ENCODE measurements around the gene UBE2S.

DNA sequence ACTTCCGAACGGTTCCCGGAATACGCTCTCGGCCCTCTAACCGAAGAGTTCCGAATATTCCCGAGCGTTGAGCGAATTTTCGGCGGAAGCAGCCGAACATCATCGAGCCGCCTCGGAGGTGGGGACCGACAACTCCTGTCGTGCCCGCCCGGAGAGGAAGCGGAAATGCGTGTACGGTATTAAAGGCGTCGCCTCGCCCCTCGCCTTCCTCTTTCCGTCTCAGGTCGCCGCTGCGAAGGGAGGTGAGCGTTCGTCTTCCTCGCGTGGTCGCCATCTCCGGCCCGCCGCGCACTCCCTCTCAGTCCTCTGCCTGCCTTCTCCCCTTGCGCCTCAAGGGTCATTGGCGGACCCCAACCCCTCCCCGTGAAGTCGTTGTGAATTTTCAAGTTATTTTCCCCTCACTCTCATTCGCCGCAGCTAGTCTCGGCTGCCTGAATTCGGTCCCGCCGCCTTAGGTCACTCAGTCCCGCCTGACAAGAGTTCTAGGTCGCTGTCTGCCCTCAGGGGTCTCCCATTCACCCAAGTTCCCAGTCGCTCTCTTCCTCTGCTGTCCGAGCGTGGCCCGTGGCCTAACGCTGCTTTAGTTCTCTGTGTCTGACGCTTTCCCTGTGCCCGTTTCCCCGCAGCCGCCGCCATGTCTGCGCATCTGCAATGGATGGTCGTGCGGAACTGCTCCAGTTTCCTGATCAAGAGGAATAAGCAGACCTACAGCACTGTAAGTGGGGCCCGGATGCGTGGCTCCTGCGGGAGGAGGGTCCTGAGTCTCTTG, 21.7 kb downstream of the UBE2S start, which contains the start of gene RPL28:
- TF ChIP-seq, protein P1, sequence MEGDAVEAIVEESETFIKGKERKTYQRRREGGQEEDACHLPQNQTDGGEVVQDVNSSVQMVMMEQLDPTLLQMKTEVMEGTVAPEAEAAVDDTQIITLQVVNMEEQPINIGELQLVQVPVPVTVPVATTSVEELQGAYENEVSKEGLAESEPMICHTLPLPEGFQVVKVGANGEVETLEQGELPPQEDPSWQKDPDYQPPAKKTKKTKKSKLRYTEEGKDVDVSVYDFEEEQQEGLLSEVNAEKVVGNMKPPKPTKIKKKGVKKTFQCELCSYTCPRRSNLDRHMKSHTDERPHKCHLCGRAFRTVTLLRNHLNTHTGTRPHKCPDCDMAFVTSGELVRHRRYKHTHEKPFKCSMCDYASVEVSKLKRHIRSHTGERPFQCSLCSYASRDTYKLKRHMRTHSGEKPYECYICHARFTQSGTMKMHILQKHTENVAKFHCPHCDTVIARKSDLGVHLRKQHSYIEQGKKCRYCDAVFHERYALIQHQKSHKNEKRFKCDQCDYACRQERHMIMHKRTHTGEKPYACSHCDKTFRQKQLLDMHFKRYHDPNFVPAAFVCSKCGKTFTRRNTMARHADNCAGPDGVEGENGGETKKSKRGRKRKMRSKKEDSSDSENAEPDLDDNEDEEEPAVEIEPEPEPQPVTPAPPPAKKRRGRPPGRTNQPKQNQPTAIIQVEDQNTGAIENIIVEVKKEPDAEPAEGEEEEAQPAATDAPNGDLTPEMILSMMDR (IDR thresholded peaks at IDR 0.05) = no peak
- TF ChIP-seq POLR2A (IDR thresholded peaks at IDR 0.05) = peak; percentile 92 to 100 (median 99)

Measured in body of pancreas (tissue), 4 donors.